GM12892 (cell line): ENCODE results near the gene CNPPD1.

Source experiments
- POLR2A ChIP-seq: IDR thresholded peaks from 2 replicates; pipeline ENCODE4 v1.6.1; 2011; ENCODE audit warnings: low read depth, low read length, control low read depth
- POLR2AphosphoS5 ChIP-seq: IDR thresholded peaks from 2 replicates; pipeline ENCODE4 v1.6.1; 2011; ENCODE audit warnings: low read depth, low read length, control low read depth
- TAF1 ChIP-seq: IDR thresholded peaks from 2 replicates; pipeline ENCODE4 v1.6.1; 2011; ENCODE audit warnings: low read depth, mild to moderate bottlenecking, control low read depth, low read length, borderline replicate concordance

DNA sequence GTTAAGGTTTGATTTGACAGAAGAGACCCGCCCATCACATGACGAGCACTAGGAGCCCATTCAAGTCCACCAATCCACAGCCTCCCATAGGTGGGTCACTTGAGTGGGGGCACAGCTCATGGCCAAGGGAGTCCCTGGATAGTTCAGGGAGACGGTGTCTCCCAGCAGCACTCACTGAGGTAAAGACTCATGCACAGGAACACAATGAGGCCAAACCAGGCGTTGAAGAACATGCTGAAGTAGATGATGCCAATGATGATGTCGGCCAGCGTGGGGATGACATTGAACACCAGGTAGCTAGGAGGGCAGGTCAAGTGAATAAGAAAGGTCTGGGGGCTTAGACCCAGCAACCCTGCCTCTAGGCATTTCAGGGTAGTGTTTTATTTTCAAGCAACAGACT, 38.1 kb upstream of the CNPPD1 start:
- TF ChIP-seq POLR2AphosphoS5 (no peak), POLR2A (no peak), TAF1 (no peak)
